ENCODE measurements around the gene FAM174A. TPM values are rescaled to one million over a fixed set of nuclear protein-coding genes. Genes with fewer than 3 reads are reported as not detected.

FAM174A gene
- total and polyA plus RNA-seq, 2 of the 4 experiments (the other 2 are of a cell fraction): 2.7 to 10.3 TPM

GRCh38 chr5:100584889-100585288 is 49.7 kb downstream of the FAM174A start:
- H2BK120ac ChIP-seq (ENCODE audit: low read depth, low read length): no peak overlapping the region
- CTCF ChIA-PET: no interaction called here
- dilution Hi-C loops (cut with HindIII; ENCODE audit: low sequenced_read_pairs, unreplicated experiment): no loop called here

More at GRCh38 chr5:100584889-100585288, 49.7 kb downstream of the FAM174A start:
- H3K79me1 ChIP-seq (ENCODE audit: low read depth in 1 of 2, low read length in 2 of 2): no peaks in the 10 kb centered on the region
- POLR2A ChIA-PET (ENCODE audit: unreplicated experiment): no interaction called here
- H2BK15ac ChIP-seq (ENCODE audit: low read depth, low read length): no peak overlapping the region
- H3K4me3 ChIP-seq (ENCODE audit: insufficient read depth, low read depth, low read length): no peak overlapping the region
- H3K27ac ChIP-seq (ENCODE audit: insufficient read depth, low read length): no peak overlapping the region
- no peak overlapping the region for H4K8ac ChIP-seq (ENCODE audit: low read depth in 2 of 2, low read length in 2 of 2)
- H4K5ac ChIP-seq (ENCODE audit: low read depth, low read length): no peak overlapping the region
- WGBS, 2 experiments (ENCODE audit: extremely low coverage in 2 of 2, insufficient read length in 1 of 2): no CpG with 5 or more reads among the region's 5 CpGs
- no peak overlapping the region for H2BK5ac ChIP-seq (ENCODE audit: low read depth, low read length, poor library complexity, severe bottlenecking)
- ATAC-seq (ENCODE audit: low read depth) (no peak), DNase-seq (no peak)
- H4K91ac ChIP-seq (ENCODE audit: insufficient read depth, low read depth, low read length): no peak overlapping the region
- in situ Hi-C loops (cut with MboI; ENCODE audit: low sequenced_read_pairs): no loop called here
- H3K23ac ChIP-seq (ENCODE audit: low read depth, low read length): no peak overlapping the region
- H3K27me3 ChIP-seq (ENCODE audit: control insufficient read depth, insufficient read depth, low read length): no peaks in the 10 kb centered on the region
- H4K20me1 ChIP-seq (ENCODE audit: insufficient read depth, low read length): no peaks in the 10 kb centered on the region
- no peaks in the 10 kb centered on the region for H3K9me1 ChIP-seq (ENCODE audit: insufficient read depth, low read length)
- no peaks in the 10 kb centered on the region for H3K4me1 ChIP-seq (ENCODE audit: control insufficient read depth, insufficient read depth, low read length)
- H3K9me3 ChIP-seq (ENCODE audit: control insufficient read depth, insufficient read depth, low read length): no peaks in the 10 kb centered on the region
- H3K36me3 ChIP-seq (ENCODE audit: control insufficient read depth, insufficient read depth, low read length): no peaks in the 10 kb centered on the region
- H3K56ac ChIP-seq (ENCODE audit: extremely low read depth, insufficient read depth, low read length): no peak overlapping the region
- no peak overlapping the region for H2AFZ ChIP-seq (replicated peaks; ENCODE audit: low read length, poor library complexity)
- intact Hi-C loops (cut with micrococcal nuclease): no loop called here
- H3K9ac ChIP-seq (ENCODE audit: low read depth, low read length): no peak overlapping the region
- no peak overlapping the region for H3K18ac ChIP-seq (ENCODE audit: low read depth, low read length)
- no peak overlapping the region for H2BK20ac ChIP-seq (ENCODE audit: low read depth, low read length)
- no peak overlapping the region for H2AK5ac ChIP-seq (ENCODE audit: low read depth, low read length)
- H3K4me2 ChIP-seq (ENCODE audit: low read depth, low read length): no peak overlapping the region
- H2AK9ac ChIP-seq (replicated peaks; ENCODE audit: low read depth, low read length, poor library complexity): no peak overlapping the region
- no peak overlapping the region for H3K4ac ChIP-seq (ENCODE audit: low read depth, low read length)
- no peak overlapping the region for H3K14ac ChIP-seq (replicated peaks; ENCODE audit: low read depth, low read length)
- no TSS peak for BruUV-seq (replicated peaks)
- TF ChIP-seq RAD21 (IDR thresholded peaks at IDR 0.05; ENCODE audit: low read length) (no peak), MXI1 (IDR thresholded peaks at IDR 0.05; ENCODE audit: borderline replicate concordance, low read depth, low read length) (no peak), RFX5 (IDR thresholded peaks at IDR 0.05; ENCODE audit: low read depth, low read length) (no peak)
